Stimulated activated CD4-positive, alpha-beta T cell treated with anti-CD3 and anti-CD28 coated beads, Interleukin-2, amount 100 ng/mL, for 48 hours (primary cell): ENCODE results near the gene MYOM1.

Experiments
- DNase-seq, 2 donors: peaks; one replicate each; pipeline ENCODE4 v3.0.0-alpha.2; 2020

MYOM1 gene

GRCh38 chr18:3111523-3112240, 108.1 kb downstream of the MYOM1 start:
- no peak for DNase-seq

DNA sequence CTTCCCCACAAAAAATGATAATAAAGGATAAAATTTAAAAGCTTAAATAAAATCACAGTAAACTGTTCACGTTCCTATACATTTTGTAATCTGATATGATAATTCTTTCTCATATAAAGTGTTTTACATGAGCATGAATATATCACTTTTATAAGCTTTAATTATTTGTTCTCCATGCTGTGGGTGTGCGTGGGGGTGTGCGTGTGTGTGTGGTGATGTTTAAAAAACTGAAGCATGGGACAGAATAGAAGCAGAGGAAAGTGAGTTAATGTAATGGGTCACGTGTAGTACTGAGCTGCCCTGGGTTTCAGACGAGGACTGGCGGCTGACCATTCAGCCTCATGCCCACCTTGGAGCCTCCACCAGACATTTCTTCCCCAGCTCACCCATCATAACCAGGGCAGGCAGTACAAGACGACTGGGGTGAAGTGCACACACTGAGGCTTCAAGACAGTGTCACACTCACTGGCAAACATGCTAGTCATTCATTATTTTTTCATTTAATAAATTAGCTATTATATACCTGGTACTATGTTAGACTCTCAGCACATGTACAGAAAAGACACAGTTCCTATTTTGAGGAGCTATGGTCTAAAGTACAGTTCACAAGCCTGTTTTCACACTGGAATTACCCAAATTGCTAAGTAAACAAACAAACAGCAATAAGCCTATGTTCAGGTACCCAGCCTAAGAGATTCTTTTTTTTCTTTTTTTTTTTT, 109.6 kb downstream of the MYOM1 start:
- DNase-seq = no peak

- no peak for DNase-seq
Measured at GRCh38 chr18:3107740-3108151, 112.0 kb downstream of the MYOM1 start.

DNA sequence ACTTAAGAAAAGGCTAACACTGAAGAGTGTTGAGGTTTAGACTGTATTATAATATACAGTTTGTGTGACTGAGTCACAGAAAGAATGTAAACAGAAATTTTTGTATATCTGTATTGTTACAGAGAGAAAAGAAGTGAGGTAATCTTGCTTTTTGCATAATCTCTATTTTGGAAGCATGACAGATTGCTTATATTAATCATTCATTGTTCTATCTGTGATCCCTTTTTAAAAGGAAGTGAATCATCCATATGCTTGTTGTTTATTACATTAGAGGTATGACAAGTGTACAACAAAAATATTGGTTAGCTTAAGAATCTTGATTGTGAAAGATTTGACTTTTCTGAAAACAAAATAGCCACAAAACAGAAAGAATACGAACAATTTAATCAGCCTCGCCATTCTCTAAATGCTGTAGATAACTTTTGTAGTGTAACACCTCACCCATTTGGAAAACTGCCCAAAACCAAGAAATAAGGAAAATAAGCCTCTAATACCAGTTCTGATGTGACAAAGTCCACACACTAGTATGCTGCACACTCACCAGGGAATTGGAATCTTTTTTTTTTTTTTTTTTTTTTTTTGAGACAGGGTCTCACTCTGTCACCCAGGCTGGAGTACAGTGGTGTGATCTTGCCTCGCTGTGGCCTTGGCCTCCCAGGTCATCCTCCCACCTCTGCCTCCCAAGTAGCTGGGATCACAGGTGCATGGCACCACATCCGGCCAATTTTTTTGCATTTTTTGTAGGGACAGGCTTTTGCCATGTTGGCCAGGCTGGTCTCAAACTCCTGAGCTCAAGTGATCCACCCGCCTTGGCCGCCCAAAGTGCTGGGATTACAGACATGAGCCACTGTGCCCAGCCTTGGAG, 115.3 kb downstream of the MYOM1 start:
- no peak for DNase-seq

DNA sequence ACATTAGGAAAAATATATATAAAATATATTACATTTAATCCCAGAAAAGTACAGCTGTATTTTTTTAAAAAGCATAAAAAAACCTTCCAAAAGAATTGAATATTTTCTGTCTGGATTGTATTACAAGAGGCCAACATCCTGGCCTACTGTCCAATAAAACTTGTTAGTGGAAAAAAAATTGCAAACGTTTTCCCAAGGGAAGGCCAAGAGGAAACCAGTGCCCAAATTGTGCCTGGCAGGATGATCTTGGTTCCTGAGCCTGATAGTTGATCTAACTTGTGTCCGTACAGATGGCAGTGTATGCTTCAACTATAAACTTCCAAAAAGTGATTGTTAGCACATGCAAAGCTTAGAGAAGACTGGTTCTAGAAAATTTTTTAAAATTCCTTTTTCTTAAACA, 116.2 kb downstream of the MYOM1 start:
- no peak for DNase-seq

DNA sequence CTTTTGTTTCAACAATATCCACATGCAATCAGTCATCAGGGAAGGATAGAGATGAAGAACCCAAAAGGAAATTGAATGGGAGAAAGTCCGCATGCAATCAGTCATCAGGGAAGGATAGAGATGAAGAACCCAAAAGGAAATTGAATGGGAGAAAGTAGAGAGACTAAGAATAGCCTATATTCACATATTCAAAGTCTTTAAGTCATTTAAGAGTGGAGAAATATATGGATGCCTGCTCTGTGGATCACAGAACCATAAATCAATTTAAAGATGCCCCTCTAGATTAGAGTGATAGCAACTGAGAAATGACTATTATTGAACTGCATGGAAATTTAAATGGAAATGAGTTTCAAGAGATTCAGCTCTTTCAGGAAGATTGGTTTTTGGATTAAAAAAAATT, 116.8 kb downstream of the MYOM1 start:
- no peak for DNase-seq

GRCh38 chr18:3100498-3101132, 119.2 kb downstream of the MYOM1 start:
- DNase-seq = no peak

DNA sequence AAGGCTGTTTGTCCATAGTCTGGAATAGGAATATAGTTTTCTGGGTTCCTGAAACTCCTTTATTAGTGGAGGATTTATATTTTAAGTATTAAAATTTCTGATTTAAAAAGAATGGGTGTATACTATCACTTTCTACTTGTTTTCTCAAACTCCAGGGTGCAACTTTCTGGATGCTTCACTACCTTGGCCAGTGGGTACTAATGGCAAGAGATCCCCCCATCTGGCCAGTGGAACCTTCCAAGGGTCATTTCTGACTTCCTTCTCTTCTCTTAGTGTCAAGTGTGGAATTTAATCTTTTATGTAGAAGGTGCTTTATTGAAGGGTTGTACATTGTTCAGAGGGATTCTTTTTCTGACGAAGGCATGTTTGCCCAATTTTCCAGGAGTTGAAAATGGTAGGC, 120.4 kb downstream of the MYOM1 start:
- no peak for DNase-seq

GRCh38 chr18:3097082-3097481, 122.7 kb downstream of the MYOM1 start:
- DNase-seq = no peak

- no peak for DNase-seq
Measured at GRCh38 chr18:3095921-3096320, 123.8 kb downstream of the MYOM1 start.

- DNase-seq = no peak
Measured at GRCh38 chr18:3094338-3094684, 125.5 kb downstream of the MYOM1 start.

- no peak for DNase-seq
Measured at GRCh38 chr18:3093624-3094337, 126.0 kb downstream of the MYOM1 start.

- no peak for DNase-seq
Measured at GRCh38 chr18:3092727-3093126, 127.0 kb downstream of the MYOM1 start.

DNA sequence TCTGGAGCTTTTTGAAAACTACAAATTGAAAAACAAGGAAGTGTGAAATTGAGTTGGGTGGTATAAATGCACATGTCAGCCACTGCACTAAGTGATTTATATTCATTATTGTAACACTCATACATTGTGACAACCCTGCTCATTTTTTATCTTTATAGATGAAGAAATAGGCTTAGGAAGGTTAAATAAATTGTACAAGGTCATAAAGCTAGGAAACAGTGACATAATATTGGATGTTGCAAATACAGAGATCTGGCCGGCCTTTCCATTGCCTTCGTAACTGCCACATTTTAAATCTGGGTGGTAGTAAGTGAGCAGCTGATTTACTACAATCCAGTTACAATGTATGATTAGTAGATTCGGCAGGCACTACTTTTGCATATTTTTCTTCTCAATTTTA, 130.2 kb downstream of the MYOM1 start:
- DNase-seq = no peak

GRCh38 chr18:3088449-3088848, 131.3 kb downstream of the MYOM1 start:
- no peak for DNase-seq

GRCh38 chr18:3086871-3087270, 132.9 kb downstream of the MYOM1 start:
- no peak for DNase-seq

GRCh38 chr18:3085612-3086011, 134.2 kb downstream of the MYOM1 start:
- DNase-seq = no peak

GRCh38 chr18:3084206-3084605, 135.6 kb downstream of the MYOM1 start:
- no peak for DNase-seq

- no peak for DNase-seq
Measured at GRCh38 chr18:3083766-3084165, 136.0 kb downstream of the MYOM1 start.

DNA sequence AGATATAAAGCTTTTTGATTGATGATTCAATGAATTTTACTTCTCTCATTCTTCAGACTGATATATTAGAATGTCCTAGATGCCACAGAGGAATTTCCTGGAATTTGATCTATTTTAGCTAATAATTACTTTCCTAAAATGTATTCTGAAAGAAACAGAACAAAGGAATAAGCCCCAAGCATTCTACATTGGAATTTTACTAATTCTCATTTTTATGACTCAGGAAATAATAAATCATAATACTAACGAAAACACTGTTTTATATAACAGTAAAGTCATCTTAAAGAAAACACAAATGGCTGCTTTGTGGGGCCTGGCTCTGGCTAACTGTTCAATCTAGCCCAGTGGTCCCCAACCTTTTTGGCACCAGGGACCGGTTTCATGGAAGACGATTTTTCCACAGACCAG, 138.2 kb downstream of the MYOM1 start:
- no peak for DNase-seq

- no peak for DNase-seq
Measured at GRCh38 chr18:3079653-3080052, 140.1 kb downstream of the MYOM1 start.

DNA sequence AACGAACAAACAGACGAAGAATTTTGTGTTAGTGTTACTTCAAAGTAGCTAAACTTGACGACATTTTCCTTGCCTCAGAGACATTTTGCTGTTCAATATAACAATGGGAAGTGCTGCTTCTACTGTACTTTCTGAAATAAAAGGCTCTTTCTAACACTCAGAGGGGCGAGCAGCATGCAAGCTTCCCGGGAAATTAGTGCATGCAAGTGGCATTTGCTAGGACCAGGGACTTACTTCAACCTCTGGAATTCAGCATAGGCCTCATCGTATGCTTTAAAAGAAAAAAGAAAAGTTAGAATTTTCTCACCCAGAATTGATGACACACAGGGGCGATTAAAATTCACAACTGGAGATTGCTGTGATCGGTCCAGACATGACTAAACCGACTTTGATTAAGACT, 144.3 kb downstream of the MYOM1 start:
- no peak for DNase-seq

- no peak for DNase-seq
Measured at GRCh38 chr18:3074087-3074486, 145.7 kb downstream of the MYOM1 start.
